ENCODE data around the gene ZNF680.

GRCh38 chr7:64599359-64599758 lies 36.5 kb upstream of the ZNF680 start:
- TF ChIP-seq POLR2A (IDR thresholded peaks at IDR 0.05; ENCODE audit: low read depth) (no peak), CTCF (IDR thresholded peaks at IDR 0.05) (no peak), POLR2AphosphoS5 (IDR thresholded peaks at IDR 0.05) (no peak)
